Progenitor cell of endocrine pancreas (in vitro differentiated cells): ENCODE data around the gene RC3H1. TPM values are rescaled to one million over a fixed set of nuclear protein-coding genes. Genes with fewer than 3 reads are reported as not detected.
A peak's percentile ranks its signal among the peaks of the same experiment; 100 is the strongest.

ENCODE experiments used
- DNase-seq: peaks from one replicate; pipeline ENCODE4 v3.0.0; 2021; ENCODE audit warnings: low spot score; ENCODE audit not compliant: unreplicated experiment
- H3K27ac Mint-ChIP-seq: 2 replicates; pipeline ENCODE4 v1.8.0; 2021; ENCODE audit warnings: mild to moderate bottlenecking, moderate library complexity, mixed read lengths
- H3K27me3 Mint-ChIP-seq: 2 replicates; pipeline ENCODE4 v1.8.0; 2021; ENCODE audit warnings: mixed read lengths
- H3K36me3 Mint-ChIP-seq: 2 replicates; pipeline ENCODE4 v1.8.0; 2022; ENCODE audit warnings: mixed read lengths; ENCODE audit not compliant: insufficient read depth
- H3K4me1 Mint-ChIP-seq: 2 replicates; pipeline ENCODE4 v1.8.0; 2021; ENCODE audit warnings: low read depth, mixed read lengths
- H3K4me3 Mint-ChIP-seq: 2 replicates; pipeline ENCODE4 v1.8.0; 2021; ENCODE audit warnings: low read depth, mild to moderate bottlenecking, moderate library complexity, mixed read lengths
- H3K9me3 Mint-ChIP-seq: 2 replicates; pipeline ENCODE4 v1.8.0; 2021; ENCODE audit warnings: low read depth, mixed read lengths
- CTCF ChIP-seq: fragments of 200-600 bp; sonication (generic); IDR thresholded peaks from one replicate; pipeline ENCODE4 v1.5.0; 2021; ENCODE audit warnings: antibody characterized with exemption, mild to moderate bottlenecking; ENCODE audit not compliant: unreplicated experiment
- total RNA-seq: library from RNA; stranded (reverse); gene quantifications from 2 replicates; pipeline ENCODE4 v1.2.1, GENCODE V29; 2021

RC3H1 gene
- total RNA-seq, 1 donor from 2014 or later = 45.8 TPM

GRCh38 chr1:173915596-173915995, 106.6 kb downstream of the RC3H1 start:
- no peaks in the 10 kb centered on the region for H3K27me3 Mint-ChIP-seq
- no peaks in the 10 kb centered on the region for H3K9me3 Mint-ChIP-seq
- TF ChIP-seq CTCF = no peak

GRCh38 chr1:173914366-173914871, 107.7 kb downstream of the RC3H1 start:
- DNase-seq = no peak
- Mint-ChIP-seq H3K4me3 (no peak overlapping the region), H3K27me3 (no peaks in the 10 kb centered on the region), H3K36me3 (no peaks in the 10 kb centered on the region), H3K4me1 (peaks cover 3% of the 10 kb centered on the region), H3K9me3 (no peaks in the 10 kb centered on the region), H3K27ac (no peak overlapping the region)
- TF ChIP-seq CTCF = peak; percentile 58

More at GRCh38 chr1:173915596-173915995, 106.6 kb downstream of the RC3H1 start:
- no peaks in the 10 kb centered on the region for H3K36me3 Mint-ChIP-seq
- H3K4me3 Mint-ChIP-seq = no peak overlapping the region
- H3K27ac Mint-ChIP-seq = no peak overlapping the region
- peaks cover 3% of the 10 kb centered on the region for H3K4me1 Mint-ChIP-seq
- DNase-seq = no peak

- peaks cover 2% of the 10 kb centered on the region for H3K4me1 Mint-ChIP-seq
- no peaks in the 10 kb centered on the region for H3K9me3 Mint-ChIP-seq
- DNase-seq = no peak
- H3K27ac Mint-ChIP-seq = no peak overlapping the region
- peaks cover 1% of the 10 kb centered on the region for H3K36me3 Mint-ChIP-seq
- no peak for TF ChIP-seq CTCF
- H3K4me3 Mint-ChIP-seq = no peak overlapping the region
- no peaks in the 10 kb centered on the region for H3K27me3 Mint-ChIP-seq
These were observed 109.0 kb downstream of the RC3H1 start for GRCh38 chr1:173913111-173913510.

GRCh38 chr1:173903827-173904531, 118.2 kb downstream of the RC3H1 start:
- Mint-ChIP-seq H3K4me1 (no peaks in the 10 kb centered on the region), H3K36me3 (peaks cover 2% of the 10 kb centered on the region), H3K27me3 (no peaks in the 10 kb centered on the region), H3K9me3 (peaks cover 3% of the 10 kb centered on the region), H3K4me3 (no peak overlapping the region), H3K27ac (peak overlapping the region; percentile 45)
- no peak for TF ChIP-seq CTCF
- DNase-seq = no peak

- no peak for DNase-seq
- no peaks in the 10 kb centered on the region for H3K27me3 Mint-ChIP-seq
- peaks cover 3% of the 10 kb centered on the region for H3K9me3 Mint-ChIP-seq
- H3K4me1 Mint-ChIP-seq = no peaks in the 10 kb centered on the region
- H3K36me3 Mint-ChIP-seq = peaks cover 2% of the 10 kb centered on the region
- no peak for TF ChIP-seq CTCF
- H3K4me3 Mint-ChIP-seq = no peak overlapping the region
- no peak overlapping the region for H3K27ac Mint-ChIP-seq
These were observed 121.2 kb downstream of the RC3H1 start for GRCh38 chr1:173900992-173901391.
